ENCODE data around the gene CNGA3.

CNGA3 gene

GRCh38 chr2:98445683-98446581, 99.7 kb downstream of the CNGA3 start:
- DNase-seq = no peak

- DNase-seq = no peak
Observed at GRCh38 chr2:98446850-98447249, 100.6 kb downstream of the CNGA3 start.

Data from CD4-positive, alpha-beta T cell treated with Interferon gamma for 1 hour (primary cell).